ACHN (cell line): ENCODE results near the gene RNF157.

Experiments
- DNase-seq: peaks from one replicate; pipeline ENCODE4 v3.0.0-alpha.2; 2015
- in situ Hi-C: cut with HindIII; loops from 2 replicates; pipeline ENCODE4 v1.10.0; 2017; ENCODE audit warnings: low sequenced_read_pairs, low pct_ligation_motif_present, low pct_unique_long_range_greater_than_20kb

Gene RNF157

DNA sequence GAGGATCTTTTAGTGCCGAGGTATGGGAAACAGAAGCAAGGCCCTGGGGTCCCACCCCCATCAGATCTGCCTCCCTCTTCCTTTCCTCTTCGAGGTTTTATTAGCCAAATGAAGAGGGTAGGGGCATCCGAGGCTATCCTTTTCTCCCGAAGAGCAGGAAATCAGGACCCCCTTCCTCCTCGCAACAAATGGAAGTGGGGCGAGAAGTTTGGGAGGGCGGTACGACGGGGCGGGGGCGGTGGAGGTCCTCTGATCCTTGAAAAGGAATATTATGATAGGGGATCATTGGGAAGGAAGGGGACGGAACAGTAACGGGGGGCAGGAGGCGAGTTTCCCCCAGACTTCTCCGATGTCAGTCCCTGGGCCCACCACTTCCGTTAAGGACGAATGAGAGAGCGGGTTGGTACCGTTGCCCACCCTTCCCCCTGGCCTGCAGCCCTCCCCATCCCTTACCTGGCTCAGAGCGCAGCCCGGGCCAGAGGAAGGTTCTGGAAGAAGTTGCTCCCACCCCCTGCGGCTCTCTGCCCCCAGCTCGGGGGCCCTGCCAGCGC is 99.6 kb downstream of the RNF157 start:
- DNase-seq, result no peak
- in situ Hi-C loops, result no loop called here

DNA sequence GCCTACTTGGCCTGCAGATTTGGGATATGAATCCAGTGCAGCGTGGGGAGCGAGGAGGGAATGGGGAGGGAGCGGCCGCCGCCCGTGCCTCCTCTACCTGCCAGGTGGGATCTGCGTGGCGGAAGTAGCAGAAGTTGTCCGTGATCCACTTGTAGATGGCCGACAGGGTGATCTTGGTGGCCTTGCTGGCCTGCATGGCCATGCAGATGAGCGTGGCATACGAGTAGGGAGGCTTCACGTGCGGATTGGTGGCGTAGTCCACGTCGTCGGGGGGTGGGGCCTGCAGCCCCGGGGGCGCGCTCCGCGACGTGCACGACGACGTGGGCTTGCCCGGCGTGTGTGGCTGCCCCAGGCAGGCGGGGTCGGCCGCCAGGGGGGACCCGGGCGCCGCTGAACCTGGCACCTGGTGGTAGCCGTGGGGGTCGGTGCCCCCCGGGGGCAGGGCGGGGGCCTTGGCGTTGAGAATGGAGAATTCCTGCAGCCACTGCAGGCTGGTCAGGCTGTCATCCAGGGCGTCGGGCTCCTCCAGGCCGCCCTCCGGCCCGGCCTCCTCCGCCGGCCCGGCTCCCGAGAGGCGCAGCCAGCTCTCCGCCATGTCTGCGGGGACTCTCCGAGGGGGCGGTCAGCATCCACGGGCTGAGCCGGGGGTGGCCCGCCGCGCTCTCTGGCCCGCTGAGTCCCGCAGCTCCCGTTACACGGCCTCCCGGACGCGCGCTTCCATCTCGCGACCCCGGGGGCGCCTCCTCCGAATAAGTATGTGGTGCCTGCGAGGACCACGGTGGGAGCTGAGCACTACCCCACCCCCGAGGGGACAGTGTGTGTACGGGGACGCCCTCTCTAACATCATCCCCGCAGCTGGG is 100.3 kb downstream of the RNF157 start:
- in situ Hi-C loops, result no loop called here
- DNase-seq, result no peak

DNA sequence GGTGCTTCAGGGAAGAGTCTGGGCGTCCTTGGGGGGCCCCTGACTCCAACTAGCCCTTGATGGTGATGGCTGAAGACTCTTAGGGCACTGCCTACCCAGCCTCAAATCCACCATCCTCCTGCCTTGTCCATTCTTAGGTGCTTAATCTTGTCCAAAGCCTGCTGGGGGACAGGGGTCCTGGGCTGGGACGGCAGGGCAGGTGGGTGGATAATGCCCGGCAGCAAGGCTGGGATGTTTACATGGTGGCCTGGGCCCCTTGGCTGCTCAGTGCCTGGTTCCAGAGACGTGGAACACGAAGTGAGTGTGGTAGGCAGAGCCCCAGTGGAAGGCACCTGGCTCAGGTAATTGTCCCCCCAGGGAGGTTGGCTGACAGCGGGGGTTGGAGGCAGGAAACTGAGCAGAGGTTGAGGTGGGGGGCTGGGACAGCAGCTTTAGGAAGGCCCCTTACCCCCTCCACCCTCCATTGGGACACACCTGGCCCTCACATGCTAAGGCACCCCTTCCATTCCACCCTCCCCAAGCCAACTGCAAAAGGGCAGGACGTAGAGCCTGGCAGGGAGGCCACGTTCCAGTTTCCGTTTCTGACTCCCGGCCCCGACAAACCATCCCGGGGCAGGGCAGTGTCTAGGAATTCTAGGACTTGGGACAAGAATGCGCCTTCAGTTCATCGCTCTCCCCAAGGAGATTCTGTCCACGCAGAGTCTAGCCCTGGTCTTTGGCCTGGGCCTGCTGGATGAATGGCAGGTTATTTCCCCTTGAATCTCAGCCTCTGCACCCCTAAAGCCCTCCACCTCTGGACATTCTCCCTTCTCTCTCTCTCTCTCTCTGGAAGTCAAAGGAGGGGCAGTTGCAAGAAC is 101.2 kb downstream of the RNF157 start:
- no peak for DNase-seq
- in situ Hi-C loops, result no loop called here

DNA sequence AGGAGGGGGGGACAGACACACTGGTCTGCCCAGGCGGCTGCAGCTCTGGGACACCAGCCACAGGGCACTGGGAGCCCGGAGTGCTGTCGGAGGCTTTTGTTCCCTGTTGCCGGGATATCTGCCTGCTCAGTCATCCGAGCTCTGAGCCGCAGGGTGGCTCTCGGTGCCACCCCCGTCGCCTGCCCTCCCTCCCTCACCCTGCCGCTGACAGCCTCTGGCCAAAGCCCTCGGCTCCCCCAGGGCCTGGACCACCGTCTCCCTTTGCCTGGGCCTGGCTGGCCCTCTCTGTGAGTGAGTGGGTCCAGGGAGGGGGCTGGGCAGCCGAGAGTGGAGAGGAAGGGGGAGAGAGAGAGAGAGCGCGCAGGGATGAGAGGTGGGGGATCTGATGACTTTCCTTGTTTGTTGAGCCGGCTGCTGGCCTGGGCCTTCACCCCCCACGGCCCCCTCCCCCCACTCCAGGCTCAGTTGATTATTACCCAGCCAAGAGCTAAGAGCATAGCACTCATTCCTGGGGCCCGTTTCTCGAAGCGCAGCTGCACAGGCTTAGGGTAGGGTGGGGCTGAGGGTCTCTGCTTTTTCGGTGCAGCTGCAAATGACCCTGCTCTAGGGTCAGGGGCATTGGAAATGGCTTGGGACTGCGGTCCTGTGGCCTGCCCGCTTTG is 101.9 kb downstream of the RNF157 start:
- peak; percentile 80 for DNase-seq
- in situ Hi-C loops, result no loop called here

DNA sequence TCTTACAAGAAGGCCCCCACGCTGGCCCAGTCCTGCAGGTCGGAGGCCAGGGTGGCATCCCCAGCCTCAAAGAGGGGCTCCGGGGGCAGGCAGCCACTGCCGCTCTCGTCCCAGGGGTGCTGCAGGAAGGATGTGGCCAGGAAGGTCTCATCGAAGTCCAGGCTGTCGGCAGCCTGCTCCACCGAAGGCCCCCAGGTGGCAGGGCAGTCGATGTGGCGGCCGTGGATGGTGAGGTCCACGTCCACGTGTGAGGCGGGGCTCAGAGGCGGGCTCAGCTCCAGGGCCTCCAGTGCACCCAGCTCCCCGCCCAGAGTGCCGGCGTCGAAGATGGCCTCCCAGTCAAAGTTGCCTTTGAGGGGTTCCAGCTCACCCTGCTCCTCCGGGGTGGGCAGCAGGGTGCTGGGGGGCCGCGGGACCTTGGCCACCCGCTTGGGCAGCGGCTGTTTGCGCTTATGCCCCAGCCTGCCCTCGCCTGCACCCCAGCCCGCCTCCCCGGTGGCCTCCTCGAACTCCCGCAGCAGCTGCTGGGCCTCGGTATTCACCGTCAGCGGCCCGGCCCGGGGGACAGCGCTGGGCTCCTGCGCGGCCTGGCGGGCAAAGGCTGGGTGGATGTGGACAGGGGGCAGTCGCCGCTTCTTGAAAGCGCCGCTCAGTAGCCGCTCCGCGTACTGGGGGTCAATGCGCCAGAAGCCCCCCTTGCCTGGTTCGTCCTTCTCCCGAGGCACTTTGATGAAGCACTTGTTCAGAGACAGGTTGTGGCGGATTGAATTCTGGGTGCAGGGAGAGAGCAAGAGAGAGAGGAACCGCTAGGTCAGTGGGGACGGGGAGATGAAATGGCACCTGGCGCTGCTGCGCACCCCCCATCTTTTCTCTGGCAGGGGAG is 102.7 kb downstream of the RNF157 start:
- no peak for DNase-seq
- in situ Hi-C loops, result no loop called here

DNA sequence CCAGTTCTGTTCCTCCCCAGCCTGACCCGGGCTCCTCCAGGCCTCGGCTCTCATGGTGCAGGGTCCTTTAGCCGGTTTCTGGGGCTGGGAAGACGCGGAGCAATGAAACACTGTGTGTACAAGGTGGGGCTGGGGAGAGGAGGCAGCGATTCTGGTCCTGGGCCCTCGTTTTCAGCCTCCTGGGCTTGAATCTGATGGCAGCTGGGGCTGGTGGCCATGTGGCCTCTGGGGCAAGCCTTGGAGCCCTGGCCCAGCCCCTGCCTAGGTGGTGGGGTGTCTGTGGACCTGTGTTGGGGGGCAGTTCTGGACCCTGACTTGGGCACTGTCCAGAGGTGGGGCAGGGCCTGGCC is 103.3 kb downstream of the RNF157 start:
- DNase-seq, result no peak
- in situ Hi-C loops, result no loop called here

DNA sequence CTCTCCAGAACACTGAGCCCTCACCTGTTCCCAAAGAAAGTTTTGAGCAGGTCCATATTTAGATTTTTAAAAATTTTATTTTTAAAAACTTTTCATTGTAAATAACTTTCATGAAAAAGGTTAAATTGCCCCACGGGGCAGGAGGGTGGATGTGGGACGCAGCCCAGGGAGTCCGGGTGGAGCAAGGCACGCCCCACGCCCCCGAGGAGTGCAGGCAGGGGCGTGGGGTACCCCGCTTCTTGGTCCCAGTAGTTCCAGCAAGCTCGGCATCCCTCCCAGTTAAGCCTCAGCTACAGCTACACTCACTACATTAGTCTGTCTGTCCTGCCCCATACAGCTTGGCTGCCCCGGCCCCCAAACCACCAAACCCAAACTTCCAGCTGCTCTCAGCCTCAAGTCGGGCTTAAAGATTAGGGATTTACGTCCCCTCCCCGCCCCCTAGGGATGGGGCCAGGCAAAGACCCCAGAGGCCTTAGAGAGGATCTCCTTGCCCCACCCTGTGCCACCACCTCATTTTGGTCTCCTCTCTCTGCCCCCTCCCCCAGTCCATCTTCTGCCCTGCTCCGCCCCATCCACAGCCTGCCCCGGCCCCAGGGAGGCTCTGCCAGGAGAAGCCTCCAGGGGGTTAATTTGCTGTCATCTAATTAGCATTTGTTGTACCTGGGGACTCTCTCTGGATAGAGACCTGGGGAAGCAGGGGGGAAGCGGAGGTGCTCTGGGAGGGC is 103.9 kb downstream of the RNF157 start:
- in situ Hi-C loops, result no loop called here
- no peak for DNase-seq

DNA sequence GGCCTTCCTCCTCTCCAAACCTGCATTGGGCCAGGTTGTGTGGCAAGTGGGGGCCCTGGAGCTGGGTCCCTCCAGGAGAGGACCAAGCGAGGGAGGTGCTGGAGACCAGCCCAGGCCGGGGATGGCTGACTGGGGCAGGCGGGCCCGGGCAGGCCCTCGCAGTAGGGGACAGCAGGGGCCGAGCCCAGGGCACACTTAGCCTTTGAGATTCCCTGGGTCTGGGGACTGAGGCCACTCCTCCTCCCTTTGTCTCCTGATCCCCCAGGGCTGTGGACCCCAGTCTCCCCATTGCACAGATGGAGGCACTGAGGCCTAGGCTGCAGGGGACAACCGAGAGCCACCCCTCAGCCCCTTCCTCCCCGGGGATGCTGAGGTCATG is 104.5 kb downstream of the RNF157 start:
- in situ Hi-C loops, result no loop called here
- no peak for DNase-seq

DNA sequence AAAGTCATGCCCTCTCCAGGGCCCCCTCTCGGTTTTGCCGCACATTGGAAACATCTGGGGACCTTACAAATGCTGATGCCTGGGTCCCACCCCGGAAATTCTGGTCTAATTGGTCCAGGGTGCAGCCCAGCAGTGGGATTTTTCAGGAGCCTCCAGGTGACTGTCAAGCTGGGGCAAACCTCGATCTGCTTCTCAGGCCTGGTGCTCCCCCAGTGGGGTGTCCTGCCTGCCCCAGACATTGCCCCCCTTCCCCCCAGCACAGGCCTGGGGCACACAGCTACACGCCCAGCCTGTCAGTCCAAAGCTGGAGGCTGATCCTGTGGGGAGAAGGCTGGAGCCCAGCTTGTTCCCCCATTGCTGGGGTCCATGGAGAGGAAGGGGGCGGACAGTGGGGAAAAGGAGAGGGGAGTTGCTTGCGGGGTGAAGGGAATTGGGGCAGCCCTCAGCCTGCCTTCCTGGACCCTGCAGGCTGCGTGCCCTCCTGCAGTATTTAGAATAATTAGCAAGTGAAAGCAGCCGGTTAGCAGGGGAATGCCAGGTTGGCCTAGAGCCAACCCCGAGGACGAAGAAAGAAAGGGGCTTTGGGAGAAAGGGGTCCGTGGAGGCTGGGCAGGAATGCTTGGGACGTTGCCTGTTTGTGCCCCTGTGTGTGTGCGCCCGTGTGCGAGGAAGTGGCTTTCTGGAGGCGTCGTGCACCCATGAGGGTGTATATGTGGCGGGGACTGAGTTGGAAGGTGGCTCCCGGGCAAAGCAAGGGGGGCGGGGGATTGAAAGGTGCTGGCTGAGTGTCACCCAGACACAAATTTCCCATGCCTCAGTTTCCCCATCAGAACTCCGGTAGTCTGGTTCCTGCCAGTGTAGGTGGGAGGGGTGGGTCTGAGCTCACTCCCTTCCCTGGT is 105.1 kb downstream of the RNF157 start:
- in situ Hi-C loops, result no loop called here
- no peak for DNase-seq

DNA sequence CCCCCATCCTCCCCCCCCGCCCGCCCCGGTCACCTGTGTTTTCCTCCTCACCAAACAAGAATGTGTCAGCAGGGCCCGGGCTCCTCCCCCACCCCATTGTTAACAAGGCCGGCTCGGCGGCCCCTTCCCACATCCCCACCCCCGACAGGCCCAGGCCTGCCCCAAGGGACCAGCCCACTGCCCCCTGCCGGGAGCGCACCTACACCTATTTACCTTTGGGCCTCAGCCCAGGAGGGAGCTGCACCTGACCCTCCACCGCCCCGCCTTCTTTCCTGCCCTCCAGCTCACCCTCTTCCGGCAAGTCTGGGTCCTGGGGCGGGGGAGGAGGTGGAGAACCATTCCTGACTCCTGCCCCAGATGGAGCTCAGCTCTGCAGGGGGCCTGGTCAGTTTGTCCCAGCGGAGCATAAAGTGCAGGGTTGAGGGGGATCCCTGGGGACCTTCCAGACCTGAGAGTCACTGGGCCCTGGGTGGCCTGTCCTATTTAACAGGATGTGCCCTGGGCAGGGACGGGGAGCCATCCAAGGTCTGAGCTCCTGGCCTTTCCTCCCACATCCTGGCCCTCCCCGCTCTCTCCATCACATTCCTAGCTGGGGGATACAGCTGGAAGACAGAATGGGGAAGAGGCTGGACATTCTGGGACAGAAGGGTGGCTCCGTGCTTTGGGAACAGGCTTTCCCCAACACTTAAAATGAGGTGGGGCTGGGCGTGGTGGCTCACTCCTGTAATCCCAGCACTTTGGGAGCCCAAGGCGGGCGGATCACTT is 107.5 kb downstream of the RNF157 start:
- in situ Hi-C loops, result no loop called here
- no peak for DNase-seq

DNA sequence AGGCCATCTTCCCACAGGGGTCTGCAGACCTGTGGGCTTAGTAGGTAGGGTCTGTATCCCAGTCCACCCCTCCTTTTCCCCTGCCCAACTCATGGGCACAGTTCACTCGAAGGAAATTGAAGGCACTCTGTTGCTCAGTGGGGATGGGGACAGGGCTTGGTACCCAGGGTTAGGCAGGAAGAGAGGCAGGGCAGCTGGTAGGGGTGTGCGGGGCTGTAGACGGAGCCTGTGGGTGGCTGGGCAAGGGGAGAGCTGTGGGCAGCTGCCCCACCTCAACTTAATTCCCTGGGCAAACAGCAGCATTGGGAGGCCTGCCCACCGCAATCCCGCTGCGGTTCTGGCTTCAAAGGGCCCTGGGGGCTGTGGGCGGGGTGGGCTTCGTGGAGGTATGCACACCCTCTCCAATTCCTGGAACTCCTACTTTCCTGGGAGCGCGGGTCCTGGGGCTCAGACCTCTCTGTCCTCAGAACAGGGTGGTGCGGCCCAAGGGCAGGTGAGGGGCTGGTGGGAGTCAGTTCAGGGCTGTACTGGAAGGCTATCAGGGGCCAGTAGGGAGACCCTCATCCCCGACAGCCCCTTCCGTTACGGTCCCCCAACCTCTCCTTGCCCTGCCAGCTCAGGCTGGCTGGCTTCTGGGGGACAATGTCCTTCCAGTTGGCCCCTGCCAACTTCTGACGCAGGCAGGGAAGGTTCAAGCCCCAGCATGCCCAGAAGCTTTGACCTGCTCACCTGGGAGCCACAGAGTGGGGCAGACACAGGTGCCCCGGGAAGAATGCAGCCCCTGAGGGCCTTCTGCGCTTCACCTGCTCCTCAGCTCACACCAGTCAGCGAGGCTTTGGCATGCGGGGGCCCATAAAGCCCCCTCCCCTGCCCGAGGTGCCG is 108.4 kb downstream of the RNF157 start:
- DNase-seq, result no peak
- in situ Hi-C loops, result no loop called here

DNA sequence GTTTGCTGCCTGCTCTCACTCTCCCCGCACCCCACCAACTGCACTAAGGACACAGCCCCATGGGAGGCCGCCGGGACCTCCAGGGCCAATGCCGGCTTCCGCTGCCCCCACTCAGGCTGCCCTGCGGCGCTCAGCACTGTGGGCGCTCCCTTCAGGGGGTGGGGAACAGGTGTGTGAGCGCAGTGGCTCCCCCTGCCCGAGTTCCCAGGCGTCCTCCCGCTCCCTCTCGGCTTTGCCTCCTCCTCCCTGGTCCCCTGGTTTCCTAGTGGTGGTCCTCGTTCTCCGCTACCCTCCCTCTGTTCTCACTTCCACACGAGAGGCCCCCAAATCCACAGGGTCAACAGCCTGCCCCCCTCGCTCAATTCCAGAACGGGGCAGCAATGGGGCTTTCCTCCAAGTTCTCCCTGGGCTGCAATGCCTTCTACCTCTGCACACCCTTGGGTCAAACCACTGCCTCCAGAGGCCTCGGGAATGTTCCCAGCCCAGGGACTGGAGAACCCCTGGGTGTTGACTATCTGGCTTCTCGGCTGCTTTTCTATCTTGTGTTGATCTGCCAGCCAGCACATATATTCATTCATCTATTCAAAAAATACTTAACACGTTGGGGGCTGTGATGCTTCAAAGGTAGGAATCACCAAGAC is 109.1 kb downstream of the RNF157 start:
- in situ Hi-C loops, result no loop called here
- no peak for DNase-seq

DNA sequence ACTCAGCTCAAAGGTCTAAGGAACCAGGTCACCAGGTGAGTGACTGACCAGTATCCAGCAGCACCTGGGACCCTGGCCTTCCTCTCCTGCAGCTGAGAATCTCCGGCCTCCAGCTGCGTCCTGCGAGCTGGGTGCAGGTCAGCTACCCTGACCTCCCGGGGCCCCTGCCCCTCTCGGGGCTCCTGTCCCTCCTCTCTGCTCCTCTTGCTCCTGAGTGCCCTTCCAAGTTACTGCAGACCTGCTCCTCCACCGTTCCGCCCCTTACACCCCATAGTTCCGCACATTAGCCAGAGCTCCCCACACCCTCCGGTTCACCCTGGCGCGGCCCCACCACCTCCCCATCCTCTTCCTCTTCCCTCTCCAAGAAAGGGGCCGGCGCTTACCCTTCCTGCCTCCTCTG is 109.8 kb downstream of the RNF157 start:
- no peak for DNase-seq
- in situ Hi-C loops, result no loop called here

DNA sequence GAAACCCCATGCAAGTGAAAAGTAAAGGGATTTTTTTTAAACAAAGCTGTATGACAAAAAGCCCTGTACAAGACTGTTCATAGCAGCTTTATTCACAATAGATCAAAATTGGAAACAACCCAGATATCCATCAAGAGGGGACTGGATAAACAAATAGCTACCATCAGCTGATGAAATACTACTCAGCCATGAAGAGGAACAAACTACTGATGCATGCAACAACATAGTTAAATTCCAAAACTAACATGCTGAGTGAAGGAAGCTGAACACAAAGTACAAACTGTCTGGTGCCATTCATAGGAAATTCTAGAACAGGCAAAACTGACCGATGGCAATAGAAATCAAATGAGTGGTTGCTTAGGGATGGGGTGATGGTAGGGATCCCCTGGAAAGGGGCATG is 114.4 kb downstream of the RNF157 start:
- no peak for DNase-seq
- in situ Hi-C loops, result no loop called here

DNA sequence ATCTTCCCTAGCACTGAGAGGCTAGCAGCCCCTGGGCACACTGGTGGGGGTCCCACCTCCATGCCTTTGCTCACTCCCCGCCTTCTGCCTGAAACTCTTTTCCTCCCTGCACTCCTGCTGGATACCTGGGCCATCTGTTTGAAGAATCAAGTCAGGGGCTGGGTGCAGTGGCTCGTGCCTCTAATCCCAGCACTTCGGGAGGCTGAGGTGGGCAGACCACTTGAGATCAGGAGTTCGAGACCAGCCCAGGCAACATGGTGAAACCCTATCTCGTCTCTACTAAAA is 115.0 kb downstream of the RNF157 start:
- no peak for DNase-seq
- in situ Hi-C loops, result no loop called here
